K562 treated with DMSO at 1 percent for 24 hours (cell line): ENCODE measurements around the gene SIRPB2. TPM values are rescaled to one million over a fixed set of nuclear protein-coding genes. Genes with fewer than 3 reads are reported as not detected.

Experiments
- total RNA-seq: library from RNA; unstranded; fragments of 300-600 nt; gene quantifications from 2 replicates; pipeline ENCODE4 v1.2.3, GENCODE V29; 2022; ENCODE audit warnings: low read depth; ENCODE audit not compliant: insufficient read depth

SIRPB2 gene
- not detected in 2 replicates for total RNA-seq

DNA sequence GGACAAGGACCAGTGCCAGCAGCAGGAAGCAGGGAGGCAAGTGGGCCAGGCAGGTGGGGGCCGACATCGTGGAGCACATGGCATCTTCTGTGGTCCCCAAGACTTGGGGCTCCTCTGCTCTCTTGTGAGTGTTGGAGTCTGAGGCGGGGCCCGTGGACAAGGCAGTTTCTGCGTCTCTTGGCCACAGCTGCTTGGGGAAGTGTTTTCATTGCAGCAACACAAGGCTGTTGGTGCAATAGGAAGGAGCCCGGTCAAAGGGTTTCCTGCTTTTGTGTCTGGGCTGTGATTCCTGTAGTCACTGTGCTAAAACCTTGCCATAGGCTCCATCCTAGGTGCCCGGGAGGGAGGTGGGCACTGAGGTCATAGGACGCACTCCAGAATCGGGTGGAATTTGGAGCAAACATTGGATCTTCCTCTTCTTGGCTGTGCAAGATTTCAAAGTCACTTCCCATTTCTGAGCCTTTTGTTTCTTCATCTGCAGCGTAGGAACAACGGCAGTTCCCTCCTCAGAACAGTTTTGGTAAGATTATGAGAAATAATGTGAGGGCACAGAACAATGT lies at the start of gene SIRPB2:
TSS of gene SIRPB2 (minus strand) at position 140 of the 560 bp plus-strand sequence. CDS start at position 79, 61 bp downstream.

DNA sequence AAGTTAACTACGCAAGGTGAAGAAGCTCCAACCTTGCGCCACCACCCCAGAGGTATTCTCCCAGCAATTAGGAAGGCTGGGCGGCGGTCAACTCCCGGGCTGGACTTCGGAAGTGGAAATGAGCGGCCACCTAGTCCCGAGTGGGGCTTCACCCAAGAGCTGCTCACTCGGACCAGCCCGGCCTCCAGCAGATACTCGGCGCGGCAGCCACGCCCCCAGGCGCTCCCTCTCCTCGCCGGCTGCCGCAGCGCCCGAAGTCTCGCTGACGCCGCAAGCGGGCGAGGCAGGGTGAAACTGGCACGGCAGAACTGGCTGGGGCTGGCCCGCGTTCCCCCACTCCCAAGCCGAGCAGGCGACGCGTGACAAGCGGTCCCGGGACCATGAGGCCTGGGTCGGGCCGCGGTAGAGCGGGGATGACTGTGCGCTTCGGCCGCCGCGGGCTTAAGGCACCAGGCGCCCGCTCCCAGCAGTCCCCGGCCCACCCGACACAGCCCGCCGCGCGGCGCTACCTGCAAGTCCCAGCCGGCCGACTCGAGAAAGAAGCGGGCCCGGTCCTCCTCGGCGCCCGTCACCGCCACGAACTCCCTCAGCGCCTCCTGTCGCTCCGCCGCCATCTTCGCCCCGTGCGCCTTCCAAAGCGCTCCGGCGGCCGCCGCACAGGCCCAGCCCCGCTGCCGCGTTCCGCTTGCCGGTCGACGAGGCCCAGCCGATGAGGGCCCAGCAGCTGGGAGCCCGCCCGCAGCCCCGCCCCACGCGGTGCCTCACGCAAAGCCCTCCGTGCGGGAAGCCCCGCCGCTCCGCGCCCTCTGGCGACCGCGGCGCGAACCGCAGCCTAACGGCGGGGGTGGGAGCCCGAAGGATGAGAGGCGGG lies 24.8 kb downstream of the SIRPB2 start, which contains the start of gene NSFL1C:
TSS of gene NSFL1C (minus strand) at position 639 of the 871 bp plus-strand sequence. CDS start at position 614, 25 bp downstream.

Other genes starting within 250 kb of the SIRPB2 start
- 5.7 and 6.6 TPM in 2 replicates for gene SNPH, start 225.1 kb downstream of the SIRPB2 start, total RNA-seq
- gene SDCBP2, start 162.3 kb downstream of the SIRPB2 start, total RNA-seq: 3.0 TPM in 2 replicates
- gene FKBP1A, start 98.4 kb downstream of the SIRPB2 start, total RNA-seq: 190 and 198 TPM in 2 replicates
- gene NSFL1C, start 24.6 kb downstream of the SIRPB2 start, total RNA-seq: 68.5 and 69.0 TPM in 2 replicates
- not detected in 2 replicates for gene SIRPD, start 66.3 kb upstream of the SIRPB2 start, total RNA-seq
- not detected in 2 replicates for gene SIRPB1, start 128.6 kb upstream of the SIRPB2 start, total RNA-seq
- gene SIRPG, start 166.4 kb upstream of the SIRPB2 start, total RNA-seq: not detected in 2 replicates